ENCODE data around the gene L3MBTL3.

- TF ChIP-seq CTCF (IDR thresholded peaks at IDR 0.05) (no peak), POLR2AphosphoS5 (IDR thresholded peaks at IDR 0.05) (no peak), POLR2A (IDR thresholded peaks at IDR 0.05; ENCODE audit: low read depth) (no peak), EP300 (IDR thresholded peaks at IDR 0.05) (no peak)
These were observed 39.1 kb downstream of the L3MBTL3 start for GRCh38 chr6:130057495-130057894.

Measured in esophagus muscularis mucosa (tissue), 4 donors.